Peyer's patch (tissue), 4 donors: ENCODE data around the gene C5orf34.

Experiments
- CTCF ChIP-seq, 6 experiments: fragments of 450-650 bp in 4 of 6; fragments of 200-600 bp in 2 of 6; sonication (generic) in 1 of 6; IDR thresholded peaks; one replicate each; pipeline ENCODE4 v1.5.1; 2017 to 2019; ENCODE audit warnings: antibody characterized with exemption in 6 of 6, mild to moderate bottlenecking in 3 of 6, moderate library complexity in 1 of 6
- POLR2A ChIP-seq, 2 donors: fragments of 450-650 bp; IDR thresholded peaks; one replicate each; pipeline ENCODE4 v1.5.1; 2017; ENCODE audit warnings: antibody characterized with exemption in 2 of 2, mild to moderate bottlenecking in 2 of 2, moderate library complexity in 2 of 2

DNA sequence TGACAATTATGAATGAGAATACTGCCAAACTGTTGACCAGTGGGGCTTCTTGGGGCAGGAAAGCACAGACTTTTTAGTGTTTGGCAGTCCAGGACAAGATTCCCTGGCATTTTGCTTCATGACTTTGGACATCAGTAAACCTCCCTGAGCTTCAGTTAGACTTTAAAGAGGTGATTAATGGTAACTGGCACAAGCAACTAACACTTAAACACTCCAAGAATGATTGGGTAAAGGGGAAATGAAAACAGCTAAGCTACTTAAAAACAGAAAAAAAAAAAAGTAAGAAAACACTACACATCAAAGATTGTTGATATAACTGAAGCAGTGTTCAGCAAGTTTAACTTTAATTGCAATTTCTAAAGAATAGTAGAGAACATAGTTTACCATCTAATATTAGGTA is 28.5 kb upstream of the C5orf34 start:
- no peak for TF ChIP-seq CTCF (IDR thresholded peaks at IDR 0.05)
- no peak for TF ChIP-seq POLR2A (IDR thresholded peaks at IDR 0.05)
